Activated CD4-positive, alpha-beta memory T cell treated with anti-CD3 and anti-CD28 coated beads for 36 hours (primary cell): Measurements from ENCODE around the gene ATXN2. TPM values are rescaled to one million over a fixed set of nuclear protein-coding genes. Genes with fewer than 3 reads are reported as not detected.

Experiments used
- CTCF ChIA-PET: fragments of 350-600 bp; sonication (Branson Sonifier 250); formaldehyde crosslinking; loops from one replicate; lab custom pipeline; 2021; ENCODE audit warnings: antibody characterized with exemption, inconsistent platforms; lab: Charles Lee
- POLR2A ChIA-PET: fragments of 350-600 bp; sonication (Branson Sonifier 250); formaldehyde crosslinking; loops from one replicate; lab custom pipeline; 2021; ENCODE audit warnings: antibody characterized with exemption; lab: Charles Lee
- DNase-seq: peaks from one replicate; pipeline ENCODE4 v3.0.0-alpha.2; 2020
- H3K27ac Mint-ChIP-seq: one replicate; pipeline ENCODE4 v1.8.0; 2021; ENCODE audit warnings: mixed read lengths
- H3K27me3 Mint-ChIP-seq: one replicate; pipeline ENCODE4 v1.8.0; 2021; ENCODE audit warnings: mixed read lengths
- H3K36me3 Mint-ChIP-seq: one replicate; pipeline ENCODE4 v1.8.0; 2021; ENCODE audit warnings: mixed read lengths
- H3K4me1 Mint-ChIP-seq: one replicate; pipeline ENCODE4 v1.8.0; 2021; ENCODE audit warnings: low read depth, mixed read lengths
- H3K4me3 Mint-ChIP-seq: one replicate; pipeline ENCODE4 v1.8.0; 2021; ENCODE audit warnings: mild to moderate bottlenecking, mixed read lengths
- H3K9me3 Mint-ChIP-seq: one replicate; pipeline ENCODE4 v1.8.0; 2021; ENCODE audit warnings: mixed read lengths
- intact Hi-C: fragments of 100-400 bp; cut with micrococcal nuclease; formaldehyde crosslinking; loops from one replicate; pipeline ENCODE4 v1.15.1; 2023
- total RNA-seq, 2 experiments: library from RNA; stranded (reverse); gene quantifications; one replicate each; pipeline ENCODE4 v1.2.3, GENCODE V29; 2021

ATXN2 gene
- total RNA-seq, 2 experiments from 2014 or later = 38.2 to 39.4 TPM

DNA sequence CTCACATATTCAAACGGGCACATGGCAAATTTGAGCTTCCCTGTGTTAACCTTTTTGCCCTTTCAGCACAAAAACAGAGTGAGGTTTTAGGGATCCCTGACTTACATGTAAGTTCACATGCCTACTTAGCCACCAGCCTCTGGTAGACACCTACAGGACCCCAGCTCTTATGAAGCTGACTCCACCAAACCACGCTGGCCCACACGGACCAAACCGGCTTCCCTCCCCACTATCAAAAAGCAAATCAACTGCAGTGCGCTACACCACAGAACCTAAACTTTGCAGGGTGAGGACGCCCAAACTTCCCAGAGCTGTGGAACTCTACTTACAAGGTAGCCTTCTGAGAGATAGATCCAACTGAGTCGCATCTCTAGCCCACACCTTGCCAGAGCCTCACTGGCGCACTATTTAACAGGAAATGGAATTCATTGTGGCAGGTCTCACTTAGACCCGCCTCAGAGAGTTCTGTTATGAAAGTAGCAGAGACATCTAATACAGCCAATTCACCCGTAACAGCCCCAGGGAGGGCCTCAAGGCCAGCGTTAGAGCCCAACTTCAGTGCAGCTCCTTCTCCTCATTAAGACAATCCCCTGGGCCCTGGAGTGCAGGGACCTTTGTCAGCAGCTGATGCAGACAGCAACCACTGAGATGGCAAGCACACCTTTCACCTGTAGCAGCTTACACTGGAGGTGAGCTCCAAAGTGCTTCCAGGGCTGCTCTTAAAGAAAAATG, 144.2 kb downstream of the ATXN2 start:
- H3K27ac Mint-ChIP-seq = peak overlapping the region; percentile 34
- POLR2A ChIA-PET = interaction anchor here (0.8 to 1.0 kb wide), 3 partner anchors 11 to 48 kb away, joined by 3 read pairs; no protein-coding TSS in a partner anchor

GRCh38 chr12:111454311-111454710, 144.8 kb downstream of the ATXN2 start:
- POLR2A ChIA-PET = interaction anchor here (0.8 to 1.0 kb wide), 2 partner anchors 10 to 20 kb away, joined by 3 read pairs; no protein-coding TSS in a partner anchor
- Mint-ChIP-seq H3K4me1 (peaks cover 30% of the 10 kb centered on the region), H3K9me3 (no peaks in the 10 kb centered on the region), H3K4me3 (no peak overlapping the region), H3K27ac (no peak overlapping the region), H3K36me3 (peaks cover 36% of the 10 kb centered on the region), H3K27me3 (no peaks in the 10 kb centered on the region)
- CTCF ChIA-PET = interaction anchor here (1.3 to 28.6 kb wide), 3 partner anchors 9 to 50 kb away, joined by 3 to 1161 read pairs (median 3); partner anchors contain the start of gene SH2B3
- no peak for DNase-seq
- intact Hi-C loops = loop anchor here (5.0 kb wide), 1 partner anchor 73 kb away; no protein-coding TSS in a partner anchor

More for the DNA sequence above, 144.2 kb downstream of the ATXN2 start:
- no peak for DNase-seq
- peaks cover 34% of the 10 kb centered on the region for H3K36me3 Mint-ChIP-seq
- no peaks in the 10 kb centered on the region for H3K27me3 Mint-ChIP-seq
- CTCF ChIA-PET = interaction anchor here (1.3 to 28.6 kb wide), 3 partner anchors 10 to 50 kb away, joined by 3 to 1161 read pairs (median 3); partner anchors contain the start of gene SH2B3
- H3K9me3 Mint-ChIP-seq = no peaks in the 10 kb centered on the region
- peaks cover 26% of the 10 kb centered on the region for H3K4me1 Mint-ChIP-seq
- H3K4me3 Mint-ChIP-seq = no peak overlapping the region
- intact Hi-C loops = loop anchor here (5.0 kb wide), 1 partner anchor 72 kb away; no protein-coding TSS in a partner anchor

DNA sequence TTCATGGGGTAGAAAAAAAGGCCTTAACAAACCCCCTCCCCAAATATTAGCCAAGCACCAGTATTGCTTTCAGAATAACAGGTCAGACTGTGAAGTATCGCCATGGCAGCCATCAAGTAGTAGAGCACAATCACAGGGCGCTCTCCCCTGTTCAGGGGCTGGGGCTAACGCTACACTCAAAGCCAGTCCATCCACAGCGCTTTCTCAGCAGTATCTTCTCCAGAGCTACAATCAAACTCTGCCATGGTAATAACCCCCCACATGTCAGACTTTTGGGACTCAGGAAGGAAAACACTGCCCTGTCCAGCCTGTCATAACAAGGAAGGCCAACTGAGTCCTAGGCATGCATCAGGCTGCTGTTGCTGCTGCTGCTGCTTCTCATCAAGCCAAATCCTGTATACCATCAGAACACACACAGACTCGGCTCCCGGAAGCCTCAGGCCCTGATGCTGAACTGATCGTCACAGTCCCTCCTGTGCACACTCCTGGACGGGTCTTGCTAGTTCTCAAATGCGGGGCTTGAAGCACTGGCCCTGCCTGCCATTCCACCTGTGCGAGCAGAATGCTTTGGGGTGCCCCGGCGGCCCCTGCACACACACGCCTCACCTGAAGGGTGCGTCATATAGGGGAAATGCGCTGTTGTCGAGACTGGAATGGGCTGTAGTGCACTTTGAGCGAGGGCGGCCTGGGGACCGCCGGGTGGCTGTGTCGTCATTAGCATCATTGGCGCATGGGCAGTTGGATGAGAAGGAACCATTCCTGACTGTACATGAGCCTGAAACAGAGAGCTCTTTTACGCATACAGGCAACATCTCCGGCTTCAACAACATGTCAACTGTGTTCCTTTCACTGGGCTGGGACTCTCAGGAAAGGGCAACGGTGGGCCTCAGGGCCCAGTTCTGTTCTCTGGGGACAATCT, 145.8 kb downstream of the ATXN2 start:
- intact Hi-C loops = loop anchor here (5.0 kb wide), 1 partner anchor 74 kb away; no protein-coding TSS in a partner anchor
- Mint-ChIP-seq H3K4me1 (peaks cover 36% of the 10 kb centered on the region), H3K36me3 (peaks cover 43% of the 10 kb centered on the region), H3K27ac (no peak overlapping the region), H3K9me3 (no peaks in the 10 kb centered on the region), H3K27me3 (no peaks in the 10 kb centered on the region), H3K4me3 (no peak overlapping the region)
- POLR2A ChIA-PET = no interaction called here
- CTCF ChIA-PET = interaction anchor here (1.6 to 28.6 kb wide), 4 partner anchors 8 to 122 kb away, joined by 3 to 1161 read pairs (median 29); partner anchors contain the start of gene SH2B3
- DNase-seq = no peak

GRCh38 chr12:111451649-111452129, 147.4 kb downstream of the ATXN2 start:
- Mint-ChIP-seq H3K27ac (peak overlapping the region; percentile 4), H3K36me3 (peaks cover 56% of the 10 kb centered on the region), H3K27me3 (no peaks in the 10 kb centered on the region), H3K4me3 (no peak overlapping the region), H3K4me1 (peaks cover 42% of the 10 kb centered on the region), H3K9me3 (no peaks in the 10 kb centered on the region)
- intact Hi-C loops = loop anchor here (1.0 to 5.0 kb wide), 3 partner anchors 48 to 76 kb away; no protein-coding TSS in a partner anchor
- no peak for DNase-seq
- POLR2A ChIA-PET = interaction anchor here (0.8 to 1.6 kb wide), 4 partner anchors 41 to 58 kb away, joined by 3 to 12 read pairs (median 6); no protein-coding TSS in a partner anchor
- CTCF ChIA-PET = interaction anchor here (0.6 to 28.6 kb wide), 48 partner anchors 8 to 1465 kb away, joined by 3 to 1161 read pairs (median 5); partner anchors contain the start of genes ACAD10, BRAP, PHETA1 and SH2B3

DNA sequence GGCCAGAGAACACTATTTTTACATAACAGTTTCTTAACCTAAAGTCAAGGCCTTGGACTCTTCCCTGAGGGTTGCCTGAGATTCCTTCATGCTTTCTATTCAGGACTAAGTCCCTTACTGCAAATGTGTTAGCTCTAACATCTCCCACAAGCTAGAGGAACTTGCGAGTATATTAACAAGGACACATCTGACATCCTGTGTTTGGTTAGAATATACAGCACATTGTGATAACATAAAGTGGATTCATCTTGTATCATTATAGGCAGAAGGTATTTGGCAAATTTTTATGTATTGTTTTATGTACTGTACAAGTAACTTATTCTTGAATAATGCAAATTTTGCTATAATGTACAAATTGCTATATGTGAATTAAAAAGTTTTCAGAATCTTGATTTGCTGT, 147.9 kb downstream of the ATXN2 start:
- Mint-ChIP-seq H3K9me3 (no peaks in the 10 kb centered on the region), H3K27ac (no peak overlapping the region), H3K27me3 (no peaks in the 10 kb centered on the region), H3K4me1 (peaks cover 47% of the 10 kb centered on the region), H3K4me3 (no peak overlapping the region), H3K36me3 (peaks cover 59% of the 10 kb centered on the region)
- intact Hi-C loops = loop anchor here (1.0 to 5.0 kb wide), 3 partner anchors 48 to 76 kb away; no protein-coding TSS in a partner anchor
- CTCF ChIA-PET = interaction anchor here (0.6 to 28.6 kb wide), 35 partner anchors 7 to 362 kb away, joined by 3 to 1161 read pairs (median 5); partner anchors contain the start of genes ACAD10, BRAP and SH2B3
- POLR2A ChIA-PET = interaction anchor here (1.0 to 1.6 kb wide), 4 partner anchors 40 to 57 kb away, joined by 3 to 12 read pairs (median 6); no protein-coding TSS in a partner anchor
- DNase-seq = no peak

- ChIA-PET CTCF (interaction anchor here (0.6 to 28.6 kb wide), 15 partner anchors 11 to 266 kb away, joined by 3 to 1161 read pairs (median 9); partner anchors contain the start of gene SH2B3), POLR2A (interaction anchor here (1.6 kb wide), 2 partner anchors 46 to 54 kb away, joined by 6 to 12 read pairs; no protein-coding TSS in a partner anchor)
- intact Hi-C loops = loop anchor here (1.0 to 5.0 kb wide), 3 partner anchors 47 to 77 kb away; no protein-coding TSS in a partner anchor
- DNase-seq = no peak
- Mint-ChIP-seq H3K27me3 (no peaks in the 10 kb centered on the region), H3K27ac (peak overlapping the region; percentile 16), H3K4me1 (peaks cover 50% of the 10 kb centered on the region), H3K4me3 (no peak overlapping the region), H3K36me3 (peaks cover 57% of the 10 kb centered on the region), H3K9me3 (no peaks in the 10 kb centered on the region)
These were observed 148.4 kb downstream of the ATXN2 start for GRCh38 chr12:111450676-111451075.

DNA sequence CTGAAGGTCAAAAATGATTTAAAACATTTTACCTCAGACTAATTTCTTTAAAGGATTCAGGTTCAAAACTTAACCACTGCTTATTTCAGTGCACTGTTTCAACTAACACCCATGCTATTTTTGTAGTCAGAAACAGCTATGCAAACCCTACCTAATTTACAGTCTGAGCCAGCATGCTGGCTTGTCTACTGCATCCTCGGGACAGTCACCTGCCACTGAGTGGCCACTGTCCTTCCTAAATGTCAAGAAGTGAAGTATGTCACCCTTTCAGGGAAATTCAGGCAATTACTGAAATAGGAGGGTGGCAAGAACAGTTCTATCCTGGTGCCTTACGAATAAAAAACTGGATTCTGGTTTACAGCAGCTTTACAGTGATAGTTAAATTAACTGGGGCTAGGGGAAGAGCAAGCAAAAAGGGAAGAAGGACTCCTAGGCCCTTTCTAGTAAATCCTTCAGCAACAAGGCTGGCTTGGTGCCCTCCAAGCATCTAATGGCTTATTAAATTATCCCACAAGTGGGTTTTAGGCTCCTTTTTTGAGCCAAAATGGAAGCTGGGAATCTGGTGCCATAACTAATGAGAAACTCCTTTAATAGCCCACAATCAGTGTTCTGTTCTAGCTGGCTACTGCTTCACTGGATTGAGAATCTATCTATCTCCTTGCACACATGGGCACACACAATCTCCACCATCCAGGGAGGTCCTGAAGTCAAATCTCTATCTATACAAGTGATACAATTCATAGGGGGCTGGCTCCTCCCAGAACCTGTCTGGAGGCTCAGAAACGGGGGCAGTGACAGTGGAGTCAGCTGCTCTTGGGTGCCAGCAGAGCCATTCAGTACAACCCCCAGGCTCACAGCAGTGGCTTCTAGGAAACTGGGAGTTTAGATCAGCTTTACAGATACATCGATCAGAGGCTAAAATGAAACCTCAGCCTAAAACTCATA, 150.0 kb downstream of the ATXN2 start:
- POLR2A ChIA-PET = interaction anchor here (1.0 to 1.7 kb wide), 3 partner anchors 8 to 42 kb away, joined by 3 to 6 read pairs (median 4); no protein-coding TSS in a partner anchor
- H3K4me1 Mint-ChIP-seq = peaks cover 58% of the 10 kb centered on the region
- peaks cover 51% of the 10 kb centered on the region for H3K36me3 Mint-ChIP-seq
- H3K27ac Mint-ChIP-seq = peak overlapping the region; percentile 69
- H3K4me3 Mint-ChIP-seq = no peak overlapping the region
- CTCF ChIA-PET = interaction anchor here (1.1 to 28.6 kb wide), 6 partner anchors 14 to 79 kb away, joined by 3 to 1161 read pairs (median 18); partner anchors contain the start of gene SH2B3
- intact Hi-C loops = loop anchor here (10.0 kb wide), 1 partner anchor 236 kb away; the partner anchor contains the start of genes ACAD10 and BRAP
- no peaks in the 10 kb centered on the region for H3K9me3 Mint-ChIP-seq
- no peaks in the 10 kb centered on the region for H3K27me3 Mint-ChIP-seq
- DNase-seq = no peak

GRCh38 chr12:111448266-111448830, 150.8 kb downstream of the ATXN2 start:
- intact Hi-C loops = loop anchor here (10.0 kb wide), 1 partner anchor 236 kb away; the partner anchor contains the start of genes ACAD10 and BRAP
- ChIA-PET POLR2A (interaction anchor here (1.0 to 1.7 kb wide), 3 partner anchors 9 to 42 kb away, joined by 3 to 6 read pairs (median 4); no protein-coding TSS in a partner anchor), CTCF (interaction anchor here (1.2 to 28.6 kb wide), 4 partner anchors 13 to 44 kb away, joined by 4 to 1161 read pairs (median 38); partner anchors contain the start of gene SH2B3)
- Mint-ChIP-seq H3K27ac (no peak overlapping the region), H3K4me1 (peaks cover 66% of the 10 kb centered on the region), H3K27me3 (no peaks in the 10 kb centered on the region), H3K4me3 (no peak overlapping the region), H3K9me3 (no peaks in the 10 kb centered on the region), H3K36me3 (peaks cover 52% of the 10 kb centered on the region)
- no peak for DNase-seq

DNA sequence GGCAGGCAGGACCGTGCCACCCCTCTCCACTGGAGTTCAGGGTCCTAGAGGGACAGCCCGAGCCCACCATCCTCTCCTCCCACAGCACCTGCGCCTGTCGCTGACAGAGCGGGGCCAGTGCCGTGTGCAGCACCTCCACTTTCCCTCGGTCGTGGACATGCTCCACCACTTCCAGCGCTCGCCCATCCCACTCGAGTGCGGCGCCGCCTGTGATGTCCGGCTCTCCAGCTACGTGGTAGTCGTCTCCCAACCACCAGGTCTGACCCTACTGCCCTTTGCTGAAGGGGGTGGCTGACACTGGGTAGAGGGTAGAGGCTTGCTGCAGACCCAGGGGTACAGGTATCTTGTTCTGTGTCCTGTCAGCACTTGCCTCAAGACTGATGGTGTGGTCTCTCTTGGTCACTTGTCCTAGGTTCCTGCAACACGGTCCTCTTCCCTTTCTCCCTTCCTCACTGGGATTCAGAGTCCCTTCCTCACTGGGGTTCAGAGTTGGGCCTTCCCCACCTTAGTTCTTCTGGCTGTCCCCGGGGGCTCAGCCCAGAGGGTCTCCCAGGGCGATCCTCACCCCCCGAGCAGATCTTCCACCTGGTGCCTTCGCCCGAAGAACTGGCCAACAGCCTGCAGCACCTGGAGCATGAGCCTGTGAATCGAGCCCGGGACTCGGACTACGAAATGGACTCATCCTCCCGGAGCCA, 151.4 kb downstream of the ATXN2 start:
- ChIA-PET POLR2A (interaction anchor here (1.4 to 5.4 kb wide), 2 partner anchors 9 to 41 kb away, joined by 3 to 91 read pairs; partner anchors contain the start of gene SH2B3), CTCF (interaction anchor here (4.8 to 28.6 kb wide), 3 partner anchors 13 to 43 kb away, joined by 32 to 1161 read pairs (median 44); partner anchors contain the start of gene SH2B3)
- Mint-ChIP-seq H3K27ac (no peak overlapping the region), H3K9me3 (no peaks in the 10 kb centered on the region), H3K4me3 (no peak overlapping the region), H3K4me1 (peaks cover 72% of the 10 kb centered on the region), H3K27me3 (no peaks in the 10 kb centered on the region), H3K36me3 (peaks cover 56% of the 10 kb centered on the region)
- intact Hi-C loops = loop anchor here (10.0 kb wide), 1 partner anchor 237 kb away; the partner anchor contains the start of genes ACAD10 and BRAP
- no peak for DNase-seq
